H1 (cell line): ENCODE measurements around the gene VN1R5. TPM values are rescaled to one million over a fixed set of nuclear protein-coding genes. Genes with fewer than 3 reads are reported as not detected.

ENCODE experiments used
- CTCF ChIA-PET: fragments of 300-600 bp; sonication (Branson Sonifier 250); formaldehyde crosslinking; loops from one replicate; lab custom pipeline; 2021; ENCODE audit not compliant: partially characterized antibody; lab: Charles Lee
- POLR2A ChIA-PET: fragments of 300-600 bp; sonication (Branson Sonifier 250); formaldehyde crosslinking; loops from one replicate; lab custom pipeline; 2021; ENCODE audit warnings: inconsistent platforms; ENCODE audit not compliant: partially characterized antibody; lab: Charles Lee
- DNase-seq, 2 experiments: peaks; one replicate each; pipeline versions ENCODE4 v3.0.0 to v3.0.0-alpha.2; 2010 to 2022; ENCODE audit warnings: low spot score in 2 of 2, low read depth in 1 of 2, mixed read lengths in 1 of 2
- FAIRE-seq: peaks from 2 replicates; lab custom pipeline; 2011; peaks lifted over from hg19 to GRCh38; lab: Jason Lieb, UNC
- H2AFZ ChIP-seq: 2 replicates; pipeline ENCODE4 v1.8.1; 2012; ENCODE audit warnings: low read length, inconsistent platforms
- H2AK5ac ChIP-seq: 2 replicates; pipeline ENCODE4 v1.6.1; 2013; ENCODE audit warnings: low read depth, low read length
- H2BK120ac ChIP-seq: replicated peaks from 2 replicates; pipeline ENCODE3; 2013; ENCODE audit warnings: low read depth, low read length, inconsistent platforms
- H2BK12ac ChIP-seq: 2 replicates; pipeline ENCODE4 v1.6.1; 2013; ENCODE audit warnings: low read depth, low read length
- H2BK15ac ChIP-seq: 2 replicates; pipeline ENCODE4 v1.6.1; 2013; ENCODE audit warnings: low read length
- H2BK20ac ChIP-seq: 2 replicates; pipeline ENCODE4 v1.6.1; 2013; ENCODE audit warnings: low read length
- H2BK5ac ChIP-seq: 2 replicates; pipeline ENCODE4 v1.6.1; 2013; ENCODE audit warnings: low read depth, low read length
- H3K14ac ChIP-seq: 2 replicates; pipeline ENCODE4 v1.6.1; 2013; ENCODE audit warnings: inconsistent platforms; ENCODE audit not compliant: insufficient read length
- H3K18ac ChIP-seq: 2 replicates; pipeline ENCODE4 v1.6.1; 2013; ENCODE audit warnings: low read length; ENCODE audit errors: extremely low read depth
- H3K23ac ChIP-seq: 2 replicates; pipeline ENCODE4 v1.6.1; 2013; ENCODE audit warnings: inconsistent platforms; ENCODE audit not compliant: insufficient read length
- H3K23me2 ChIP-seq: 2 replicates; pipeline ENCODE4 v1.6.1; 2013; ENCODE audit warnings: low read depth, low read length
- H3K27ac ChIP-seq: 2 replicates; pipeline ENCODE4 v1.6.1; 2011; ENCODE audit warnings: low read depth, low read length, inconsistent platforms
- H3K27me3 ChIP-seq, 4 experiments: replicated peaks in 1 of 4; 1 replicate in 1 of 4; 2 replicates in 3 of 4; pipeline versions ENCODE4 v1.6.1 to v1.8.1; 2011 to 2013; ENCODE audit warnings: low read length in 3 of 4, mild to moderate bottlenecking in 3 of 4, inconsistent platforms in 2 of 4, mixed read lengths in 2 of 4, moderate library complexity in 1 of 4; ENCODE audit not compliant: control insufficient read depth in 3 of 4, insufficient read depth in 3 of 4; ENCODE audit errors: extremely low read depth in 1 of 4
- H3K36me3 ChIP-seq, 4 experiments: 2 replicates each; pipeline versions ENCODE4 v1.6.1 to v1.8.1; 2011 to 2013; ENCODE audit warnings: mild to moderate bottlenecking in 4 of 4, low read length in 3 of 4, moderate library complexity in 2 of 4, control low read depth in 1 of 4, inconsistent platforms in 1 of 4; ENCODE audit not compliant: insufficient read depth in 4 of 4, control insufficient read depth in 2 of 4
- H3K4ac ChIP-seq: replicated peaks from 2 replicates; pipeline ENCODE3; 2013; ENCODE audit warnings: low read length, low read depth, mixed read lengths, inconsistent platforms; ENCODE audit not compliant: insufficient read length
- H3K4me1 ChIP-seq, 4 experiments: replicated peaks in 1 of 4; 1 replicate in 1 of 4; 2 replicates in 3 of 4; pipeline versions ENCODE4 v1.6.1 to v1.8.1; 2011 to 2013; ENCODE audit warnings: low read length in 3 of 4, inconsistent platforms in 2 of 4, mixed read lengths in 1 of 4; ENCODE audit not compliant: insufficient read depth in 4 of 4, control insufficient read depth in 3 of 4
- H3K4me2 ChIP-seq, 2 experiments: 2 replicates each; pipeline versions ENCODE4 v1.6.1 to v1.8.1; 2011 to 2013; ENCODE audit warnings: low read depth in 2 of 2, low read length in 2 of 2, control low read depth in 1 of 2, inconsistent platforms in 1 of 2, mild to moderate bottlenecking in 1 of 2; ENCODE audit not compliant: insufficient read depth in 1 of 2
- H3K4me3 ChIP-seq, 4 experiments: fragments of 200-600, 300-600 bp in 1 of 4; sonication (generic), shearing (Covaris generic), sonication (Bioruptor Twin) in 1 of 4; 2 replicates each; pipeline versions ENCODE4 v1.5.1 to v1.8.1; 2011 to 2016; ENCODE audit warnings: low read length in 4 of 4, low read depth in 3 of 4, control low read depth in 2 of 4, inconsistent platforms in 2 of 4, mild to moderate bottlenecking in 2 of 4, mixed read lengths in 1 of 4, moderate library complexity in 1 of 4; ENCODE audit not compliant: insufficient read depth in 2 of 4; ENCODE audit errors: extremely low read depth in 1 of 4
- H3K56ac ChIP-seq: replicated peaks from 2 replicates; pipeline ENCODE3; 2013; ENCODE audit warnings: low read depth, mild to moderate bottlenecking, mixed read lengths, low read length, inconsistent platforms; ENCODE audit not compliant: insufficient read length
- H3K79me1 ChIP-seq: 2 replicates; pipeline ENCODE4 v1.6.1; 2013; ENCODE audit warnings: low read depth, low read length, control low read depth
- H3K79me2 ChIP-seq, 2 experiments: 2 replicates each; pipeline versions ENCODE4 v1.6.1 to v1.8.1; 2012 to 2013; ENCODE audit warnings: low read length in 2 of 2, mild to moderate bottlenecking in 2 of 2, inconsistent platforms in 1 of 2; ENCODE audit not compliant: insufficient read depth in 2 of 2, control insufficient read depth in 1 of 2
- H3K9ac ChIP-seq, 4 experiments: replicated peaks in 1 of 4; 1 replicate in 1 of 4; 2 replicates in 3 of 4; pipeline versions ENCODE4 v1.6.1 to v1.8.1; 2011 to 2013; ENCODE audit warnings: low read depth in 3 of 4, low read length in 3 of 4, control low read depth in 2 of 4, mild to moderate bottlenecking in 2 of 4, moderate library complexity in 2 of 4, inconsistent platforms in 1 of 4; ENCODE audit errors: extremely low read depth in 1 of 4
- H3K9me3 ChIP-seq, 2 experiments: 2 replicates each; pipeline versions ENCODE4 v1.6.1 to v1.8.1; 2012 to 2013; ENCODE audit warnings: mild to moderate bottlenecking in 2 of 2, moderate library complexity in 2 of 2, control low read depth in 1 of 2, inconsistent platforms in 1 of 2, low read depth in 1 of 2, low read length in 1 of 2, mixed read lengths in 1 of 2; ENCODE audit not compliant: insufficient read depth in 2 of 2
- H4K20me1 ChIP-seq, 2 experiments: replicated peaks in 1 of 2; 2 replicates each; pipeline versions ENCODE3 to v1.8.1; 2011 to 2013; ENCODE audit warnings: inconsistent platforms in 2 of 2, low read length in 2 of 2, mild to moderate bottlenecking in 1 of 2; ENCODE audit not compliant: insufficient read depth in 2 of 2, control insufficient read depth in 1 of 2
- H4K5ac ChIP-seq: 2 replicates; pipeline ENCODE4 v1.6.1; 2013; ENCODE audit warnings: low read length, low read depth, mixed read lengths, inconsistent platforms; ENCODE audit not compliant: insufficient read length
- H4K8ac ChIP-seq: 2 replicates; pipeline ENCODE4 v1.8.0; 2013; ENCODE audit warnings: mild to moderate bottlenecking, moderate library complexity, low read length, inconsistent platforms; ENCODE audit not compliant: insufficient read depth; ENCODE audit errors: extremely low read depth
- H4K91ac ChIP-seq: replicated peaks from 2 replicates; pipeline ENCODE3; 2013; ENCODE audit warnings: low read length, mixed read lengths, inconsistent platforms; ENCODE audit not compliant: insufficient read length
- GTF2F1 ChIP-seq: IDR thresholded peaks from 2 replicates; pipeline ENCODE4 v1.6.1; 2012; ENCODE audit warnings: low read depth, low read length, improper control_type of control experiment, borderline replicate concordance
- POLR2A ChIP-seq, 2 experiments: IDR thresholded peaks; 1 replicate in 1 of 2; 2 replicates in 1 of 2; pipeline ENCODE4 v1.6.1; 2011; ENCODE audit warnings: low read depth in 2 of 2, low read length in 2 of 2, mild to moderate bottlenecking in 2 of 2; ENCODE audit errors: control extremely low read depth in 1 of 2
- WGBS, 2 experiments: shearing (Covaris generic) in 1 of 2; methylation state at CpG; one replicate each; pipeline versions ENCODE4 v1.1.6 to v1.1.7; 2013 to 2015; ENCODE audit warnings: low lambda C conversion rate in 2 of 2, mixed read lengths in 2 of 2, inconsistent platforms in 1 of 2, low coverage in 1 of 2, missing lambda C conversion rate in 1 of 2; ENCODE audit not compliant: insufficient replicate concordance in 2 of 2, insufficient coverage in 1 of 2, insufficient read length in 1 of 2; ENCODE audit errors: extremely low coverage in 1 of 2, missing lambda C conversion rate in 1 of 2; 5-methylcytosine and 5-hydroxymethylcytosine counted together
- polyA plus RNA-seq, 7 experiments: library from polyadenylated mRNA; depleted of rRNA in 3 of 7; stranded (reverse) in 5 of 7; unstranded in 2 of 7; fragments of >200 nt in 5 of 7; fragments of 200-250 nt in 2 of 7; gene quantifications; 1 replicate in 5 of 7; 2 replicates in 1 of 7; 4 replicates in 1 of 7; pipeline versions ENCODE4 v1.2.1 to v1.2.3, GENCODE V29; 2011 to 2013; ENCODE audit warnings: missing spikeins in 2 of 7, mixed read lengths in 2 of 7
- total RNA-seq: library from RNA; stranded (reverse); fragmentation: NEBNext Ultra II Directional; extraction: Animal tissue kit (Norgen Biotek cat#: 25700); gene quantifications from 2 replicates; pipeline ENCODE4 v1.2.1, GENCODE V29; 2021

Gene VN1R5
- total and polyA plus RNA-seq, 2 of the 8 experiments (the other 6 are each of a cell fraction or from before 2014, with no cell fraction given), result not detected

DNA sequence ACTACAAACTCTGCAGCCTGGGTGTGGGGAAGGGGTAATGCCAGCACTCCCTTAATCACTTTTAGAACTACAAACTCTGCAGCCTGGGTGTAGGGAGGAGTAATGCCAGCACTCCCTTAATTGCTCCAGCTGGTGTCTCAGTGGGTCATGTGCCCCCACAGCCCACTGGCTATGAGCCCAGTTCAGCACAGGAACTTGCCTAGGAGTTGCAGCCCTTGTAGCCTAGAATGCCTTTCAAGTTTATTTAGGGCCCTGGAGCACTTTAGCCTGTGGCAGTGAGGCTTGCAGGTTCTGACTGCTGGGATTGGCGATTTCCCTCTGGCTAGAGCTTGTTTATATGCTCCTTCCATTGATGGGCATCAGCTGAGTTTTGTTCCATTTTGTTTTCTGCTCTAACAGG lies 17.1 kb downstream of the VN1R5 start:
- no peak overlapping the region for H2BK20ac ChIP-seq
- WGBS, 2 experiments, result 95% methylated on average over 1 of the region's 1 CpG; no CpG with 5 or more reads in 1 of the 2 experiments
- H3K14ac ChIP-seq, result no peak overlapping the region
- no peak overlapping the region for H3K27ac ChIP-seq
- no peak for TF ChIP-seq GTF2F1
- TF ChIP-seq POLR2A (IDR thresholded peaks at IDR 0.05; ENCODE audit: control extremely low read depth in 1 of 2, low read depth in 2 of 2, low read length in 2 of 2), result no peak
- no peak overlapping the region for H3K23ac ChIP-seq
- H2BK5ac ChIP-seq, result no peak overlapping the region
- H4K5ac ChIP-seq, result no peak overlapping the region
- no peak overlapping the region for H3K4me2 ChIP-seq
- H3K36me3 ChIP-seq, result no peaks in the 10 kb centered on the region
- H3K18ac ChIP-seq, result no peak overlapping the region
- peaks cover 0 to 2% of the 10 kb centered on the region in 2 experiments for H4K20me1 ChIP-seq
- no peaks in the 10 kb centered on the region for H3K79me1 ChIP-seq
- H3K79me2 ChIP-seq, result no peaks in the 10 kb centered on the region
- H3K4ac ChIP-seq, result no peak overlapping the region
- H2BK15ac ChIP-seq, result no peak overlapping the region
- H3K4me3 ChIP-seq, result no peak overlapping the region
- H3K9me3 ChIP-seq, result peaks cover 7% of the 10 kb centered on the region in 2 experiments; a peak in 3 of 4 replicates
- no peak overlapping the region for H2AFZ ChIP-seq
- no peak for DNase-seq
- H3K56ac ChIP-seq, result no peak overlapping the region
- no peaks in the 10 kb centered on the region; the same call in 1 of the 2 replicates for H3K23me2 ChIP-seq
- CTCF ChIA-PET, result no interaction called here
- no peak overlapping the region for H4K91ac ChIP-seq
- H3K4me1 ChIP-seq, result no peaks in the 10 kb centered on the region
- no peak overlapping the region for H2BK12ac ChIP-seq
- H2AK5ac ChIP-seq, result no peak overlapping the region
- POLR2A ChIA-PET, result interaction anchor here (0.8 kb wide), 1 partner anchor 60 kb away, joined by 3 read pairs; no protein-coding TSS in a partner anchor
- no peaks in the 10 kb centered on the region for H3K27me3 ChIP-seq
- H2BK120ac ChIP-seq, result no peak overlapping the region
- no peak overlapping the region for H4K8ac ChIP-seq
- no peak for FAIRE-seq
- no peak overlapping the region for H3K9ac ChIP-seq
